MM.1S (cell line): ENCODE results near the gene TMEM108.

Experiments
- CTCF ChIP-seq: fragments of 300-600 bp; sonication (generic); IDR thresholded peaks from 2 replicates; pipeline ENCODE4 v1.5.1; 2016; ENCODE audit warnings: antibody characterized with exemption, low read length, mixed read lengths
- EZH2 ChIP-seq: fragments of 300-600 bp; sonication (generic); optimal IDR thresholded peaks from 2 replicates; pipeline ENCODE3; 2017; ENCODE audit warnings: low read depth, mild to moderate bottlenecking, antibody characterized with exemption, low read length, mixed read lengths

- TF ChIP-seq CTCF (no peak), EZH2 (no peak)
Measured at GRCh38 chr3:133276594-133276993, 238.4 kb downstream of the TMEM108 start.
